ENCODE measurements around the gene SOS2.

DNA sequence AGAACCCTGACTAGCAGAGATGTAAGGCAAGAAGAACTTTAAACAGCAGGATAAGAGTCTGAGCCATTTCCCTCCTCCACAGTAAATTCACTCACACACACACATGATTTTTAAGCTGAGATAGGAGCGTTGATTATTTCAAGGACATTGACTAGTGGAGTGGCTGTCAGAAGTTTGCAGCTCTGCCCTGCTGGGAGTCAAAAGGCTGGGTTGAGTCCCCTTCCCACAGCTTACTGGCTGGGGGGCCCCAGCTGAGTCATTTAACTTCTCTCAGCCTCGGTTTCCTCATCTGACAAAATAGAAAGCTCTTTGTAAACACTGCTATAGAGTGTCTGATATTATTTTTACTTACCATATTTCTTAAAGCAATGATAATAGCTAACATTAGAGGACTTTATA lies 143.3 kb downstream of the SOS2 start:
- TF ChIP-seq, protein P1, sequence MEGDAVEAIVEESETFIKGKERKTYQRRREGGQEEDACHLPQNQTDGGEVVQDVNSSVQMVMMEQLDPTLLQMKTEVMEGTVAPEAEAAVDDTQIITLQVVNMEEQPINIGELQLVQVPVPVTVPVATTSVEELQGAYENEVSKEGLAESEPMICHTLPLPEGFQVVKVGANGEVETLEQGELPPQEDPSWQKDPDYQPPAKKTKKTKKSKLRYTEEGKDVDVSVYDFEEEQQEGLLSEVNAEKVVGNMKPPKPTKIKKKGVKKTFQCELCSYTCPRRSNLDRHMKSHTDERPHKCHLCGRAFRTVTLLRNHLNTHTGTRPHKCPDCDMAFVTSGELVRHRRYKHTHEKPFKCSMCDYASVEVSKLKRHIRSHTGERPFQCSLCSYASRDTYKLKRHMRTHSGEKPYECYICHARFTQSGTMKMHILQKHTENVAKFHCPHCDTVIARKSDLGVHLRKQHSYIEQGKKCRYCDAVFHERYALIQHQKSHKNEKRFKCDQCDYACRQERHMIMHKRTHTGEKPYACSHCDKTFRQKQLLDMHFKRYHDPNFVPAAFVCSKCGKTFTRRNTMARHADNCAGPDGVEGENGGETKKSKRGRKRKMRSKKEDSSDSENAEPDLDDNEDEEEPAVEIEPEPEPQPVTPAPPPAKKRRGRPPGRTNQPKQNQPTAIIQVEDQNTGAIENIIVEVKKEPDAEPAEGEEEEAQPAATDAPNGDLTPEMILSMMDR (conservative IDR thresholded peaks at IDR 0.05; ENCODE audit: low read depth, low read length), result no peak
- TF ChIP-seq EZH2 (IDR thresholded peaks at IDR 0.05; ENCODE audit: low read length, unreplicated experiment), result no peak

All from PC-3 (cell line).